Activated CD4-positive, alpha-beta T cell treated with anti-CD3 and anti-CD28 coated beads, Interleukin-2, amount 50 U/mL, for 48 hours (primary cell): ENCODE measurements around the gene SDE2.
A peak's percentile ranks its signal among the peaks of the same experiment; 100 is the strongest.
"Not testable (repeated sequence)": the region's sequence is repeated elsewhere in the genome, so short reads cannot be mapped to it uniquely, and the experiment has no call there.

Experiments used
- DNase-seq, 2 experiments: peaks; one replicate each; pipeline ENCODE4 v3.0.0-alpha.2; 2020

Gene SDE2

GRCh38 chr1:225999227-225999911, at the start of gene SDE2:
TSS of gene SDE2 (minus strand) at chr1:225999343. CDS start at chr1:225999312, 31 bp downstream.
- peak; percentile 99 to 100 for DNase-seq

GRCh38 chr1:226048886-226049285, 49.7 kb upstream of the SDE2 start:
- no peak for DNase-seq

GRCh38 chr1:226047495-226047894, 48.4 kb upstream of the SDE2 start:
- no peak for DNase-seq

GRCh38 chr1:226046240-226046639, 47.1 kb upstream of the SDE2 start:
- no peak for DNase-seq

GRCh38 chr1:226044514-226045101, 45.5 kb upstream of the SDE2 start:
- DNase-seq: no peak

- DNase-seq: no peak
Measured at GRCh38 chr1:226041419-226041818, 42.3 kb upstream of the SDE2 start.

GRCh38 chr1:226038661-226039060, 39.5 kb upstream of the SDE2 start:
- DNase-seq: no peak

- DNase-seq: no peak
Measured at GRCh38 chr1:226035915-226036314, 36.8 kb upstream of the SDE2 start.

GRCh38 chr1:226034482-226034881, 35.3 kb upstream of the SDE2 start:
- no peak for DNase-seq

- DNase-seq: no peak
Measured at GRCh38 chr1:226033991-226034390, 34.8 kb upstream of the SDE2 start.

GRCh38 chr1:226033582-226033981, 34.4 kb upstream of the SDE2 start:
- DNase-seq: no peak

- no peak for DNase-seq
Measured at GRCh38 chr1:226029568-226030225, 30.6 kb upstream of the SDE2 start.

- DNase-seq: no peak
Measured at GRCh38 chr1:226029093-226029496, 30.0 kb upstream of the SDE2 start.

GRCh38 chr1:226027538-226028217, 28.5 kb upstream of the SDE2 start:
- DNase-seq: no peak

GRCh38 chr1:226026833-226027232, 27.7 kb upstream of the SDE2 start:
- DNase-seq: no peak

- DNase-seq: no peak
Measured at GRCh38 chr1:226023735-226024134, 24.6 kb upstream of the SDE2 start.

GRCh38 chr1:226021801-226022200, 22.7 kb upstream of the SDE2 start:
- DNase-seq: no peak

GRCh38 chr1:226021401-226021800, 22.3 kb upstream of the SDE2 start:
- no peak for DNase-seq

GRCh38 chr1:226019572-226019971, 20.4 kb upstream of the SDE2 start:
- no peak for DNase-seq

GRCh38 chr1:226017070-226017469, 17.9 kb upstream of the SDE2 start:
- DNase-seq: no peak

- DNase-seq: no peak
Measured at GRCh38 chr1:226009650-226010044, 10.5 kb upstream of the SDE2 start.

- DNase-seq: not testable (repeated sequence)
Measured at GRCh38 chr1:226007126-226007892, 8.2 kb upstream of the SDE2 start.

- no peak for DNase-seq
Measured at GRCh38 chr1:226006686-226007085, 7.5 kb upstream of the SDE2 start.
